ENCODE measurements around the gene DCC. TPM values are rescaled to one million over a fixed set of nuclear protein-coding genes. Genes with fewer than 3 reads are reported as not detected.

DCC gene
- total RNA-seq, 2 experiments from 2014 or later, result not detected

- H3K4me1 Mint-ChIP-seq (ENCODE audit: low read depth), result no peaks in the 10 kb centered on the region
- H3K9me3 ChIP-seq (ENCODE audit: control insufficient read depth in 1 of 2, insufficient read depth in 1 of 2, low read length in 2 of 2), result no peaks in the 10 kb centered on the region
- no peak overlapping the region for H3K4me3 Mint-ChIP-seq
- peaks cover 3% of the 10 kb centered on the region for H3K9me3 Mint-ChIP-seq
- no peak overlapping the region for H3K4me3 ChIP-seq (ENCODE audit: low read length)
- no peaks in the 10 kb centered on the region for H3K27me3 ChIP-seq (ENCODE audit: control insufficient read depth in 1 of 2, insufficient read depth in 2 of 2, low read length in 2 of 2)
- no peaks in the 10 kb centered on the region for H3K27me3 Mint-ChIP-seq
- ChIA-PET CTCF (no interaction called here), POLR2A (no interaction called here)
- no peak overlapping the region for H3K27ac Mint-ChIP-seq
- DNase-seq (no peak), ATAC-seq (ENCODE audit: poor library complexity) (no peak)
- no peaks in the 10 kb centered on the region for H3K36me3 Mint-ChIP-seq (ENCODE audit: low read depth)
- H3K27ac ChIP-seq (ENCODE audit: low read depth in 1 of 2, low read length in 2 of 2), result no peak overlapping the region
- intact Hi-C loops (cut with DNase I, micrococcal nuclease), result no loop called here
- no peaks in the 10 kb centered on the region for H3K36me3 ChIP-seq (ENCODE audit: insufficient read depth, low read length)
- no peaks in the 10 kb centered on the region for H3K4me1 ChIP-seq (ENCODE audit: insufficient read depth, low read length)
- TF ChIP-seq CTCF (IDR thresholded peaks at IDR 0.05), result no peak
These were observed 776.0 kb downstream of the DCC start for GRCh38 chr18:53115876-53116585.

- Histone ChIP-seq H3K9me3 (ENCODE audit: control insufficient read depth in 1 of 2, insufficient read depth in 1 of 2, low read length in 2 of 2) (no peaks in the 10 kb centered on the region), H3K4me3 (ENCODE audit: low read length) (no peak overlapping the region), H3K36me3 (ENCODE audit: insufficient read depth, low read length) (no peaks in the 10 kb centered on the region), H3K27ac (ENCODE audit: low read depth in 1 of 2, low read length in 2 of 2) (no peak overlapping the region), H3K4me1 (ENCODE audit: insufficient read depth, low read length) (no peaks in the 10 kb centered on the region), H3K27me3 (ENCODE audit: control insufficient read depth in 1 of 2, insufficient read depth in 2 of 2, low read length in 2 of 2) (no peaks in the 10 kb centered on the region)
- no peak for DNase-seq
- no peak overlapping the region for H3K4me3 Mint-ChIP-seq
- no peaks in the 10 kb centered on the region for H3K4me1 Mint-ChIP-seq (ENCODE audit: low read depth)
- no peak overlapping the region for H3K27ac Mint-ChIP-seq
- no peaks in the 10 kb centered on the region for H3K9me3 Mint-ChIP-seq
- CTCF ChIA-PET, result no interaction called here
- no peaks in the 10 kb centered on the region for H3K27me3 Mint-ChIP-seq
- intact Hi-C loops (cut with DNase I, micrococcal nuclease), result no loop called here
- ATAC-seq (ENCODE audit: poor library complexity), result no peak
- POLR2A ChIA-PET, result no interaction called here
- no peak for TF ChIP-seq CTCF (IDR thresholded peaks at IDR 0.05)
- no peaks in the 10 kb centered on the region for H3K36me3 Mint-ChIP-seq (ENCODE audit: low read depth)
These were observed 777.9 kb downstream of the DCC start for GRCh38 chr18:53117851-53118250.

- H3K4me1 ChIP-seq (ENCODE audit: insufficient read depth, low read length), result no peaks in the 10 kb centered on the region
- CTCF ChIA-PET, result no interaction called here
- no peak overlapping the region for H3K27ac ChIP-seq (ENCODE audit: low read depth in 1 of 2, low read length in 2 of 2)
- intact Hi-C loops (cut with DNase I, micrococcal nuclease), result no loop called here
- Mint-ChIP-seq H3K27me3 (no peaks in the 10 kb centered on the region), H3K4me3 (no peak overlapping the region), H3K4me1 (ENCODE audit: low read depth) (no peaks in the 10 kb centered on the region), H3K27ac (no peak overlapping the region), H3K9me3 (no peaks in the 10 kb centered on the region), H3K36me3 (ENCODE audit: low read depth) (no peaks in the 10 kb centered on the region)
- no peaks in the 10 kb centered on the region for H3K9me3 ChIP-seq (ENCODE audit: control insufficient read depth in 1 of 2, insufficient read depth in 1 of 2, low read length in 2 of 2)
- TF ChIP-seq CTCF (IDR thresholded peaks at IDR 0.05), result no peak
- H3K36me3 ChIP-seq (ENCODE audit: insufficient read depth, low read length), result no peaks in the 10 kb centered on the region
- DNase-seq (no peak), ATAC-seq (ENCODE audit: poor library complexity) (no peak)
- no peak overlapping the region for H3K4me3 ChIP-seq (ENCODE audit: low read length)
- no peaks in the 10 kb centered on the region for H3K27me3 ChIP-seq (ENCODE audit: control insufficient read depth in 1 of 2, insufficient read depth in 2 of 2, low read length in 2 of 2)
- POLR2A ChIA-PET, result no interaction called here
These were observed 786.2 kb downstream of the DCC start for GRCh38 chr18:53126210-53126609.
